Measurements from ENCODE around the gene TEX48.

TEX48 gene

GRCh38 chr9:114666401-114666800 lies 15.6 kb downstream of the TEX48 start:
- no peak for DNase-seq

GRCh38 chr9:114664181-114664580 lies 17.8 kb downstream of the TEX48 start:
- DNase-seq: no peak

- DNase-seq: no peak
Measured at GRCh38 chr9:114662081-114662989, 19.7 kb downstream of the TEX48 start.

GRCh38 chr9:114657705-114658104 lies 24.3 kb downstream of the TEX48 start, which contains the start of gene TEX53:
Gene TEX53, minus strand, starts transcription at chr9:114657805. Its CDS starts 31 bp downstream, at chr9:114657774.
- DNase-seq: no peak

GRCh38 chr9:114656301-114656700 lies 25.7 kb downstream of the TEX48 start:
- DNase-seq: no peak

GRCh38 chr9:114655689-114656088 lies 26.3 kb downstream of the TEX48 start:
- no peak for DNase-seq

GRCh38 chr9:114653556-114654159 lies 28.3 kb downstream of the TEX48 start:
- peak; percentile 53 for DNase-seq

- no peak for DNase-seq
Measured at GRCh38 chr9:114652776-114653555, 29.0 kb downstream of the TEX48 start.

- DNase-seq: no peak
Measured at GRCh38 chr9:114643896-114644295, 38.1 kb downstream of the TEX48 start.

GRCh38 chr9:114643001-114643400 lies 39.0 kb downstream of the TEX48 start:
- DNase-seq: no peak

- DNase-seq: no peak
Measured at GRCh38 chr9:114641967-114642366, 40.0 kb downstream of the TEX48 start.

GRCh38 chr9:114638404-114638803 lies 43.6 kb downstream of the TEX48 start:
- no peak for DNase-seq

- DNase-seq: no peak
Measured at GRCh38 chr9:114634387-114634786, 47.6 kb downstream of the TEX48 start.

- no peak for DNase-seq
Measured at GRCh38 chr9:114633438-114634089, 48.4 kb downstream of the TEX48 start.

- DNase-seq: no peak
Measured at GRCh38 chr9:114631166-114631565, 50.8 kb downstream of the TEX48 start.

- DNase-seq: no peak
Measured at GRCh38 chr9:114629563-114630090, 52.4 kb downstream of the TEX48 start.

GRCh38 chr9:114627553-114627952 lies 54.4 kb downstream of the TEX48 start:
- no peak for DNase-seq

- no peak for DNase-seq
Measured at GRCh38 chr9:114626415-114627020, 55.5 kb downstream of the TEX48 start.

- DNase-seq: no peak
Measured at GRCh38 chr9:114624677-114625076, 57.3 kb downstream of the TEX48 start.

- DNase-seq: no peak
Measured at GRCh38 chr9:114621975-114622609, 59.9 kb downstream of the TEX48 start.

GRCh38 chr9:114621561-114621960 lies 60.4 kb downstream of the TEX48 start:
- DNase-seq: no peak

Measured in NCI-H1694 treated with DMSO at 0.1 percent for 48 hours (cell line).